Subcutaneous adipose tissue (tissue), 4 donors: Measurements from ENCODE around the gene PPARG. TPM values are rescaled to one million over a fixed set of nuclear protein-coding genes. Genes with fewer than 3 reads are reported as not detected.

Experiments used
- CTCF ChIP-seq: fragments of 450-650 bp; IDR thresholded peaks from one replicate; pipeline ENCODE4 v1.5.1; 2016; ENCODE audit warnings: low read depth, mild to moderate bottlenecking, control low read depth, antibody characterized with exemption, moderate library complexity
- total RNA-seq, 4 donors: library from RNA; depleted of rRNA; stranded (reverse); fragments of >200 nt; gene quantifications; one replicate each; pipeline ENCODE4 v1.1.0, GENCODE V29; 2016

Gene PPARG
- total RNA-seq, 4 donors from 2014 or later = 223 to 357 (median 337) TPM

GRCh38 chr3:12372741-12373280 lies 83.9 kb downstream of the PPARG start:
- TF ChIP-seq CTCF = no peak

- no peak for TF ChIP-seq CTCF
These were observed 86.7 kb downstream of the PPARG start for GRCh38 chr3:12375572-12375971.

DNA sequence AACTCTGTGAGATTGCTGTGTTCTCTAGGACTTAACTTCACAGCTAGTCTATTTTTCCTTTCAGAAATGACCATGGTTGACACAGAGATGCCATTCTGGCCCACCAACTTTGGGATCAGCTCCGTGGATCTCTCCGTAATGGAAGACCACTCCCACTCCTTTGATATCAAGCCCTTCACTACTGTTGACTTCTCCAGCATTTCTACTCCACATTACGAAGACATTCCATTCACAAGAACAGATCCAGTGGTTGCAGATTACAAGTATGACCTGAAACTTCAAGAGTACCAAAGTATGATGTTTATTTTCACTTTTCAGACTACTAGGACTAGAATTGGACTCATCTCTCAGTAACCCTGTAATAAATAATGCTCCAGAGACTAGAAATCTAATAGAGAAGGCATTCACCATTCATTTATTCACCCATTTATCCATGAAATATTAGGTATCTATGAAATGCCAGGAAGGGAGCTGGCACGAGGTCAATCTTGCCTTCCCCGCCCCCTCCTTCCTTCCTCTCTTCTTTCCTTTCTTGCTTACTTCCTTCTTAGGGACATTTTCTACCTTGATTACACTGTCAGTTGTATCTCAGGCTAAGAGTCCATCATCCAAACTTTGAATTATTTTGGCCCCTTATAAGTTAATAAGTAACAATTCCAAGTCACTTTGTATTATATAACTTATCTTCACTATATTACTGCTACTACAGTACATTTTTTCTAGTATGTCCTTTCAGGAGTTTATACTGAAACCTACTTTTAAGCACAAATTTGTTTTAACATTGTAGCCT lies 91.0 kb downstream of the PPARG start:
- TF ChIP-seq CTCF = no peak

DNA sequence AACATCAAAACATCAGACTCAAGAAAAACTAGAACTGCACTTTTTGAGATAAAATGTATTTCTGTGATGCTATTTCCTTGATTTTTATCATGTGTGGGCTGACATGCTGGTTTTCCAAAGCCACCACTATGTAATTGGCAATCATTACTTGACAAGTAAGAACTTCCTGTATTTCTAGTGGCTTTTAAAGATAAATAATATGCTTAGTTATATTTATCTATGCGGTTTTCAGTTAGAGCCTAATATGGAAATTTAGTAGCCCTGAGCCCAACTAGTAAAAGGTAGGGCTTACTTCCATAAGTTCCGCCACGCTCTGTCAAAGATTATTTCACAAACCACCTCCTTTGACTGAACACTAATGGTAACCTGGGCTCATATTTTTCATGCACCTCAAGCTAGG lies 91.6 kb downstream of the PPARG start:
- no peak for TF ChIP-seq CTCF

DNA sequence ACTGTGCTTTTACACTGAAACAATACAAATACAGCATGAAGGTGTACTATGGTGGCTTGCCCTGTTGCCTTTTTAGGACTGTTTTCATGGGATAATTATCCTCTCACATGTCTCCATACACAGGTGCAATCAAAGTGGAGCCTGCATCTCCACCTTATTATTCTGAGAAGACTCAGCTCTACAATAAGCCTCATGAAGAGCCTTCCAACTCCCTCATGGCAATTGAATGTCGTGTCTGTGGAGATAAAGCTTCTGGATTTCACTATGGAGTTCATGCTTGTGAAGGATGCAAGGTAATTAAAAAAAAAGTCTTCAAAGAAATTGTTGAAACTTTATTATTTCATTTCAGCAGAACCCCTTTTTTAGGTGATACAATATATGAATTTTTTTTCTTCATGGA lies 92.3 kb downstream of the PPARG start:
- no peak for TF ChIP-seq CTCF

GRCh38 chr3:12383218-12383617 lies 94.3 kb downstream of the PPARG start:
- no peak for TF ChIP-seq CTCF

DNA sequence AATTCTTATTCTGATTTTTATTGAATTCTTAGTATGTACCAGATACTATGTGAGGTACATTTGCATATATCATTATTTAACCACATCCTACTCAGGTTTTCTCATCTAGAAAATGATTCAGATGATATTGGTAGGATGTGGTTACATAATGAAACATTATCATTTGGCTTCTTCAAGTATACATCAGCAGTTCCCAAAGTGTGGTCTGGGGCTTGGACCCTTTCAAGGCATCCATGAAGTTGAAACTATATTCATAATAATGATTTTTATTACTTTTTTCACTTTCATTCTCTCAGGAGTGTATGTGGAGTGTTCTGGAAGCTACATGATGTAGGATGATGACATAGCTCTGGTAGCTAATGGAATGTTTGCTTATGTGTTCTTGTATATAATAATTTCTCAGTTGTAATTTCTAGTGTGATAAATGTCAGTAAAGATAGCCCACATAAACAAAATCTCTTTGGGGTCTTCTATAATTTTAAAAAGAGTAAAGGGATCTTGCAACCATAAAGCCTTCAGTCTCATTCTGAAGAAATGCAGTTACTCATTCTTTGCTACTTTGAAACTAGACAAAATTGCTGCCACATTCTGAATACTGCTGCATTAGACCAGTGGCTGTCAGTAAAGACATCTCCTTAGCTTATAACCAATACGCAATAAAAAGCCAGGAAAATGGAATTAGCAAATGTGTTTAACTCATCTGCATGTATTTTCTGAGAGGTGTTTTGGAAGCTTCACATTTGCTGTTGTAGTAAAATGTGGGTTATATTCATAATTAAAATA lies 95.8 kb downstream of the PPARG start:
- no peak for TF ChIP-seq CTCF
